Dedifferentiated amniotic fluid mesenchymal stem cell (primary cell): ENCODE data around the gene HOXB8.

Experiments
- DNase-seq: peaks from one replicate; pipeline ENCODE4 v3.0.0-alpha.2; 2016; ENCODE audit errors: extremely low spot score

HOXB8 gene

DNA sequence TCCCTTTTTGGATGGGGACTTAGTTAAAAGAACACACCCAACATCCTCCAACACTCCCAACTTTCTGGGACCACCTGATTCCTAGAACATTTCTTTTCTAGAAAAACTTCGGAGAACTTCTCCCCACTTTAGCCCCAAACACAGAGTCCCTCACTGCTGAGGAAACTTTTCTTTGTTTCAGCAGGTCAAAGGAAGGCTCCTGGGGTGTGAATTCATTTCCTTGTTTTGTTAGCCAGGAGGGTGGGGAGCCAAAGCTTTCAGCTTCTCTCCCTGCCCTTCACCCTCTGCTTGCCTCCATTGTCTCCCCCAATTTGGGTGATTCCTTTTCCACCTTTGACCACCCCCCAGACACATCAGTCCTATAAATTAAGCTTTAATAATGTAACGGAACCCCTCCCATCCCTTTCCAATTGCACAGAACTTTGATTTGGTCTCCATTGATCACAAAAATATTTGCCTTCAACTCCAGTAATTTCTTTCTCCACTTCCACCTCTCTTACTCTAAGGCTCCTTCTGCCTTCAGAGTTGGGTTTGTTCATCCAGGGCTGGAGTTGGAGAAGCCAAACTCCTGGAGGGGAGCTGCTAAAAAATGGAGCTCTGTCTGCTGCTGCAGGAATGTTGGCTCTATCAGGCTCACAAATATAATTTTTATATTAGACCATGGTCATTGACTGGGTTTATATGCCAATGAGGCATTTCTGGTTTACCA lies 47.3 kb downstream of the HOXB8 start:
- no peak for DNase-seq

GRCh38 chr17:48567209-48567608 lies 47.9 kb downstream of the HOXB8 start:
- DNase-seq, result no peak

DNA sequence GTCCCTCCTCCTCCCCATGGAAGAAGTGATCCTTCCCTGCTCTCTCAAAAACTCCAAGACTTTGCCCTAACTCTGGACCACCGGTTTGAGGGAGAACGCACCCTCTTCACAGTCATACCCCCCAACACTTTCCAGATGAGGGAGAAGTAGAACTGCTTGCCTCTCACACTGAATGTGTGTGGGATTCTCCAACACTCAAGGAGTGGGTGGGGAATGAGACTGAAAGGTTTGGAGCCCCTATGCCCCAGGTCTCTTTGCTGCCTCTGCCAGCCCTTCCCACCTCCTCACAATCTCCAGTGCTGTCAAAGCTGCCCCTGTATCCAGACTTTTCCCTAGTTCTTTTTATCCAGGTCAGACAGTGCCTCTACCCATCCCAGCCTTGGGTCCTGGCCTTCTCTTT lies 48.4 kb downstream of the HOXB8 start:
- no peak for DNase-seq

DNA sequence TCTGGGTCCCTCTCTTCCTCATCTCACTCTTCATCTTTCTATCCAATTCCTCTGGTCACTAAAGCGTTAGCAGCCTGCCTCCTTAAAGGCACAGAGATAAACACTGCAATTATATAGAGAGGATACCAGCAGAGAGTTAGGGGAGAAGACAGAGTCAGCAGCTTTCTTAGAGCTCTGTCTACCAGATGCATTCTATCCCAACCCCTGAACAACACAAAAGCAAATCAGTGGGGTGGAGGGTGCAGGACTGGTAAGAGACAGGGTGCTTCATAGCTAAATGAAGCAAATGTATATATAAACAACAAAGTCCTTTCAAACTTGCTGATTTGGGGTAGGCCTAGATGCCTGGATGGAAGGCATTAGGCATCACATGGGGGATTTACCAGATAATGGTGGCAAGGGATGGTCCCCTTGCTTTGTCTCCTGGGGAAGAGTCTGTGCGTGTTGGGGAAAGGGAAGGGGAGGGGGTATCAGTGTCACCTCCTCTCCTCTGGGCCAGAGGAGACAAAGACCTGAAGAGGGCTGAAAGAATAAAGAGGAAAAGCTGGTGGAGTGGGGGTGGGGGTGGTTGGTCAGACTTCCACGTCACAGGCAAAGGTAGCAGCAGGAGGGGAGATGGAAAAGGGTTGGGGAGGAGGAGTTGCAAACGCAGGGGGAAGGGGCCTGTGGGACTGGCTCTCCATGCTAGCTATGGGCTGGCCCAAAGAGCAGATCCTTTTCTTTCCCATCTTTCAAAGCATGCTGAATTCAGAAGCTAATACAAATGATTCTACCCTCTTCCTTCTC lies 49.0 kb downstream of the HOXB8 start:
- DNase-seq, result no peak

GRCh38 chr17:48565022-48565554 lies 50.0 kb downstream of the HOXB8 start:
- DNase-seq, result no peak

DNA sequence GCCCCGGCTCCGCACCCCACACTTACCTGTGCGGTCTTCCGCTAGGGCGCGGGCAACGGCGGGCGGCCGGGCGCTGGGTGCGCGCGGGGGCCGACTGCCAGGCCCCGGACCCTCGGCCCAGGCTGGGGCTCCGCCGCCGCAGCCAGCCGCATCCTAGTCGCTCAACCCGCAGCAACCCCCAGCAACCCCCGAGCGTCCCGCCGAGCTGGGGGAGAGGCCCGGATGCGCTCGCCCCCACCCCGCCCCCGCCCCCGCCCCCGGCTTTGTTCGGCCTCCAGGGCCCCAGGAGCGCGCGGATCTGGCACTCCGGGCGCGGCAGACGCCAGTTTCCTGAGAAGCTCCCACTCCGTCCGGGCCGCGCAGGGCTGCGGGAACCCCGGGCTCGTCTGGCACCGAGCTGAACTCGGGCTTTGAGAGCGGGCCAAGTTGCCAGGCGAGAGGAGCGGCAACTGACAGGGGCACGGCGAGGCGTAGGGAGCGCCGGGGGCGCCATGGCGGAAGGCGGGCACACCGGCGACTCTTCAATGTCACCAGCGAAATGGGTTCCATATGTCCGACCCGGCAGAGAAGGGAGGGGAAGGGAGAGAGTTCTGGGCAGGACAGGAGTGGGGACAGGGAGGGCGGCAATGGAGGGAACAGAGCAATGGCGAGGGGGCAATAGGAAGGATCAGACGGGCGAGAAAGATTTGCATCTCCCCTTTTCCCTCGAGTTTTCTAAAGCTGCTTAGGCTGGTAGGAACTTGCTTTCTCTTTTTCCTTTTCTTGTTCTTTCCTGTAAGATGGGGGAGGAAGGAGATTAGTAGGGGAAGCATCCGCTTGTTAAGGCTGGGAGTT lies 50.7 kb downstream of the HOXB8 start:
- DNase-seq, result no peak

DNA sequence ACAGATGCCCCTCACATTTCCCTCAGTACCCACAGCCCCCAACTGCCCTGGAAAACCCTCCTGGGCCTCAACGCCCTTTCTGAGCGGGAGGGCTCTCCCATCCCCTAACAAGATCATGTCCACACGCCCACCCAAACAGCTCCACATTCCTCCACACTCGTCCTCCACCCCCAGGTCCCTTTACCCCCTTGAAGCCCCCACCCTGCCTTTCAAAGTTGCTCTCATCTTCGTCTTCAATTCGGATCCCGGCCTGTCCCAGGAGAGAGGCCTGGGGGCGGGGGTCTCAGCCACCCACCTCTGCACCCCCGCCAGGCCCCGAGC lies 51.3 kb downstream of the HOXB8 start:
- no peak for DNase-seq

GRCh38 chr17:48563385-48563838 lies 51.7 kb downstream of the HOXB8 start:
- DNase-seq, result no peak

- no peak for DNase-seq
Measured at GRCh38 chr17:48562934-48563333, 52.2 kb downstream of the HOXB8 start.
